HEK293 (cell line): ENCODE results near the gene KATNBL1.

Experiments used
- CTCF ChIA-PET: fragments of 350-600 bp; formaldehyde crosslinking; extraction: SDS; loops from one replicate; lab custom pipeline; 2021; ENCODE audit warnings: antibody characterized with exemption; lab: Yijun Ruan, JAX
- POLR2A ChIA-PET: fragments of 300-600 bp; formaldehyde crosslinking; extraction: SDS; loops from one replicate; lab custom pipeline; 2020; ENCODE audit warnings: antibody characterized with exemption, inconsistent platforms; lab: Yijun Ruan, JAX
- H3K27ac ChIP-seq: fragments of 200-500 bp; sonication (Bioruptor generic); 2 replicates; pipeline ENCODE4 v1.5.1; 2014; ENCODE audit warnings: low read depth, low read length, control low read depth, inconsistent platforms; ENCODE audit errors: extremely low read depth
- H3K36me3 ChIP-seq, 2 experiments: fragments of 200-500 bp in 1 of 2; sonication (Bioruptor generic) in 1 of 2; 1 replicate in 1 of 2; 2 replicates in 1 of 2; pipeline ENCODE4 v1.5.1; 2014 to 2017; ENCODE audit warnings: inconsistent platforms in 2 of 2, low read length in 2 of 2; ENCODE audit not compliant: control insufficient read depth in 2 of 2, insufficient read depth in 1 of 2
- H3K4me1 ChIP-seq: fragments of 200-500 bp; sonication (Bioruptor generic); 2 replicates; pipeline ENCODE4 v1.5.1; 2014; ENCODE audit warnings: mild to moderate bottlenecking, low read length, inconsistent platforms; ENCODE audit not compliant: control insufficient read depth, insufficient read depth
- H3K4me3 ChIP-seq: 2 replicates; pipeline ENCODE4 v1.5.1; 2011; ENCODE audit warnings: low read depth, mild to moderate bottlenecking, control low read depth, low read length, moderate library complexity
- H3K9me3 ChIP-seq: fragments of 200-500 bp; sonication (Bioruptor generic); 2 replicates; pipeline ENCODE4 v1.5.1; 2014; ENCODE audit warnings: low read depth, low read length, inconsistent platforms; ENCODE audit not compliant: control insufficient read depth, insufficient read depth
- OVOL3 ChIP-seq: fragments of 450-650 bp; formaldehyde crosslinking; IDR thresholded peaks from 2 replicates; pipeline ENCODE4 v1.5.1; 2016; ENCODE audit warnings: missing biosample characterization, missing genetic modification characterization
- PRDM1 ChIP-seq: fragments of 450-650 bp; formaldehyde crosslinking; IDR thresholded peaks from 2 replicates; pipeline ENCODE4; 2016; ENCODE audit warnings: missing biosample characterization, missing genetic modification characterization
- SP3 ChIP-seq: fragments of 450-650 bp; formaldehyde crosslinking; IDR thresholded peaks from 2 replicates; pipeline ENCODE4 v1.5.1; 2016; ENCODE audit warnings: missing biosample characterization, missing genetic modification characterization
- YY1 ChIP-seq: fragments of 450-650 bp; formaldehyde crosslinking; IDR thresholded peaks from 2 replicates; pipeline ENCODE4 v1.5.1; 2018; ENCODE audit warnings: missing biosample characterization, missing genetic modification characterization
- YY2 ChIP-seq: fragments of 450-650 bp; formaldehyde crosslinking; IDR thresholded peaks from 2 replicates; pipeline ENCODE4 v1.5.1; 2016; ENCODE audit warnings: missing biosample characterization, missing genetic modification characterization
- ZNF133 ChIP-seq: fragments of 450-650 bp; formaldehyde crosslinking; IDR thresholded peaks from 2 replicates; pipeline ENCODE4 v1.5.1; 2016; ENCODE audit warnings: missing biosample characterization, missing genetic modification characterization
- ZNF175 ChIP-seq: fragments of 450-650 bp; formaldehyde crosslinking; IDR thresholded peaks from 2 replicates; pipeline ENCODE4 v1.5.1; 2016; ENCODE audit warnings: missing biosample characterization, missing genetic modification characterization
- ZNF280D ChIP-seq: fragments of 450-650 bp; formaldehyde crosslinking; IDR thresholded peaks from 2 replicates; pipeline ENCODE4 v1.5.1; 2016; ENCODE audit warnings: missing biosample characterization, missing genetic modification characterization
- ZNF292 ChIP-seq: fragments of 450-650 bp; formaldehyde crosslinking; IDR thresholded peaks from 2 replicates; pipeline ENCODE4 v1.5.1; 2016; ENCODE audit warnings: low read depth, missing biosample characterization, missing genetic modification characterization, borderline replicate concordance
- ZNF426 ChIP-seq: fragments of 450-650 bp; formaldehyde crosslinking; IDR thresholded peaks from 2 replicates; pipeline ENCODE4 v1.5.1; 2017; ENCODE audit warnings: missing biosample characterization, missing genetic modification characterization, mild to moderate bottlenecking, inconsistent platforms, moderate library complexity
- ZNF473 ChIP-seq: fragments of 450-650 bp; formaldehyde crosslinking; IDR thresholded peaks from 2 replicates; pipeline ENCODE4 v1.5.1; 2017; ENCODE audit warnings: missing biosample characterization, missing genetic modification characterization
- ZNF501 ChIP-seq: fragments of 450-650 bp; formaldehyde crosslinking; IDR thresholded peaks from 2 replicates; pipeline ENCODE4 v1.5.1; 2016; ENCODE audit warnings: missing biosample characterization, missing genetic modification characterization
- ZNF561 ChIP-seq: fragments of 450-650 bp; IDR thresholded peaks from 2 replicates; pipeline ENCODE4 v1.5.1; 2018; ENCODE audit warnings: missing biosample characterization, missing genetic modification characterization, borderline replicate concordance
- ZNF571 ChIP-seq: fragments of 450-650 bp; formaldehyde crosslinking; IDR thresholded peaks from 2 replicates; pipeline ENCODE4 v1.5.0; 2017; ENCODE audit warnings: missing biosample characterization, missing genetic modification characterization
- ZNF777 ChIP-seq: fragments of 450-650 bp; formaldehyde crosslinking; IDR thresholded peaks from 2 replicates; pipeline ENCODE4 v1.5.1; 2017; ENCODE audit warnings: missing biosample characterization, missing genetic modification characterization, borderline replicate concordance
- ZNF792 ChIP-seq: fragments of 450-650 bp; formaldehyde crosslinking; IDR thresholded peaks from 2 replicates; pipeline ENCODE4 v1.5.1; 2016; ENCODE audit warnings: missing biosample characterization, missing genetic modification characterization
- ZSCAN16 ChIP-seq: fragments of 450-650 bp; formaldehyde crosslinking; IDR thresholded peaks from 2 replicates; pipeline ENCODE4 v1.5.1; 2016; ENCODE audit warnings: missing biosample characterization, missing genetic modification characterization
- ZSCAN4 ChIP-seq: fragments of 450-650 bp; formaldehyde crosslinking; IDR thresholded peaks from 2 replicates; pipeline ENCODE4 v1.5.1; 2017; ENCODE audit warnings: missing biosample characterization, missing genetic modification characterization
- TF ChIP-seq, protein P1 (sequence below): fragments of 450-650 bp; formaldehyde crosslinking; IDR thresholded peaks from 2 replicates; pipeline ENCODE4 v1.5.1; 2016; ENCODE audit warnings: missing biosample characterization, missing genetic modification characterization
- TF ChIP-seq, protein P2 (sequence below): fragments of 450-650 bp; formaldehyde crosslinking; IDR thresholded peaks from 2 replicates; pipeline ENCODE4 v1.5.1; 2016; ENCODE audit warnings: missing biosample characterization, missing genetic modification characterization

KATNBL1 gene

DNA sequence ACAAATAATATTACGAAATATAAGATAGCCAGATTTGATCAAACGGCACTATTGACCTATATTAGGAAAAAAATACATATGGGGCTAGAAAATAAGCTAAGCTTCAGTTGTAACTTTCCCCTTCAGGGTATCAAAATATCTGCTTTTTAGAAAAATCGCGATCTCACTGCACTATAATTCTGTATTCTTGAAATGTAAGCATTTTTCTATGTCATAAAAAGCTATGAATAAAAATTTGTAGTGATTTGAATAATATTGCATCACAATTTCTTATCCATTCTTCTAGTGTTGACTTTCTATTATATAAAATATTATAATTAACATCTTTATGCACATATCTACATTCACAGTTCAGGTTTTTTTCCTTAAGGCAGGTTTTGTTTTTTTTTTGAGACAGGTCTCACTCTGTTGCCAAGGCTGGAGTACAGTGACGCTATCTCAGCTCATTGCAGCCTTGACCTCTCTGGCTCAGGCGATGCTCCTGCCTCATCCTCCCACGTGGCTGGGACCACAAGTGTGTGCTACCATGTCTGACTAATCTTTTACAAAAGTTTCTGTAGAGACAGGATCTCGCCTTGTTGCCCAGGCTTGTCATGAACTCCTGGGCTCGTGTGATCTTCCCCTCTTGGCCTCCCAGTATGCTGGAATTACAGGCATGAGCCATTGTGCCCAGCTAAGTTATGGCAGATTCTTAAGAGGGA is 36.5 kb upstream of the KATNBL1 start:
- ChIA-PET POLR2A (no interaction called here), CTCF (interaction anchor here (0.6 kb wide), 1 partner anchor 88 kb away, joined by 3 read pairs; no protein-coding TSS in a partner anchor)
- no peaks in the 10 kb centered on the region for H3K9me3 ChIP-seq
- H3K27ac ChIP-seq = no peak overlapping the region
- no peaks in the 10 kb centered on the region for H3K4me1 ChIP-seq
- peaks cover 0 to 21% of the 10 kb centered on the region in 2 experiments; a peak in 1 of 3 replicates for H3K36me3 ChIP-seq
- no peak for TF ChIP-seq ZNF175 (tag by site-specific recombination)
- no peak overlapping the region for H3K4me3 ChIP-seq

DNA sequence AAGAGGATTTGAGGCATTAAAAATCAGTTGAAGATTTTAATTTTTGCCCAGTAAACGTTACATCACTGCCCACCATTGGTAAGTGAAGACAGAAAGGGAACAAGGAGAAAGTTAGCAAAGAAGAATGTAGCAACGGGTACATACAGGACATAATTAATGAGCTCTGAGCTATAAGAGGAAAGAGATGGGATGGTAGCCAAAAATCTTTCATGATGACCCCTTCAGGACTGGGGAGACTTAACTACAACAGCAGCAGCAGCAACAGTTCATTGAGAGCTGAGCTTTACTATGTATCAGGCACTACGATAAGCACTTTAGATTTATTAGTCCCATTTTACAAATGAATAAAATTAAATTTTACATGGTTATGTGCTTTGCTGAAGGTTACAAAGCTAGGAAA is 33.3 kb upstream of the KATNBL1 start:
- Histone ChIP-seq H3K36me3 (peaks cover 0 to 18% of the 10 kb centered on the region in 2 experiments; a peak in 1 of 3 replicates), H3K27ac (no peak overlapping the region), H3K9me3 (no peaks in the 10 kb centered on the region), H3K4me1 (no peaks in the 10 kb centered on the region), H3K4me3 (no peak overlapping the region)
- ChIA-PET POLR2A (no interaction called here), CTCF (interaction anchor here (1.2 kb wide), 1 partner anchor 10 kb away, joined by 5 read pairs; no protein-coding TSS in a partner anchor)
- TF ChIP-seq ZNF792 (tag by site-specific recombination) (no peak), YY2 (tag by site-specific recombination) (no peak), YY1 (no peak), OVOL3 (tag by site-specific recombination) (no peak), SP3 (tag by site-specific recombination) (no peak), ZNF561 (tag by site-specific recombination) (no peak), ZNF426 (tag by site-specific recombination) (no peak), ZNF777 (no peak), ZNF473 (tag by site-specific recombination) (no peak), PRDM1 (tag by site-specific recombination) (no peak), ZNF292 (tag by site-specific recombination) (no peak), ZNF501 (tag by site-specific recombination) (no peak), ZSCAN4 (tag by site-specific recombination) (no peak), ZNF280D (tag by site-specific recombination) (no peak), ZNF133 (no peak), ZSCAN16 (no peak), ZNF571 (tag by site-specific recombination) (no peak)
- TF ChIP-seq, protein P1, sequence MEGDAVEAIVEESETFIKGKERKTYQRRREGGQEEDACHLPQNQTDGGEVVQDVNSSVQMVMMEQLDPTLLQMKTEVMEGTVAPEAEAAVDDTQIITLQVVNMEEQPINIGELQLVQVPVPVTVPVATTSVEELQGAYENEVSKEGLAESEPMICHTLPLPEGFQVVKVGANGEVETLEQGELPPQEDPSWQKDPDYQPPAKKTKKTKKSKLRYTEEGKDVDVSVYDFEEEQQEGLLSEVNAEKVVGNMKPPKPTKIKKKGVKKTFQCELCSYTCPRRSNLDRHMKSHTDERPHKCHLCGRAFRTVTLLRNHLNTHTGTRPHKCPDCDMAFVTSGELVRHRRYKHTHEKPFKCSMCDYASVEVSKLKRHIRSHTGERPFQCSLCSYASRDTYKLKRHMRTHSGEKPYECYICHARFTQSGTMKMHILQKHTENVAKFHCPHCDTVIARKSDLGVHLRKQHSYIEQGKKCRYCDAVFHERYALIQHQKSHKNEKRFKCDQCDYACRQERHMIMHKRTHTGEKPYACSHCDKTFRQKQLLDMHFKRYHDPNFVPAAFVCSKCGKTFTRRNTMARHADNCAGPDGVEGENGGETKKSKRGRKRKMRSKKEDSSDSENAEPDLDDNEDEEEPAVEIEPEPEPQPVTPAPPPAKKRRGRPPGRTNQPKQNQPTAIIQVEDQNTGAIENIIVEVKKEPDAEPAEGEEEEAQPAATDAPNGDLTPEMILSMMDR = no peak
- TF ChIP-seq, protein P2, sequence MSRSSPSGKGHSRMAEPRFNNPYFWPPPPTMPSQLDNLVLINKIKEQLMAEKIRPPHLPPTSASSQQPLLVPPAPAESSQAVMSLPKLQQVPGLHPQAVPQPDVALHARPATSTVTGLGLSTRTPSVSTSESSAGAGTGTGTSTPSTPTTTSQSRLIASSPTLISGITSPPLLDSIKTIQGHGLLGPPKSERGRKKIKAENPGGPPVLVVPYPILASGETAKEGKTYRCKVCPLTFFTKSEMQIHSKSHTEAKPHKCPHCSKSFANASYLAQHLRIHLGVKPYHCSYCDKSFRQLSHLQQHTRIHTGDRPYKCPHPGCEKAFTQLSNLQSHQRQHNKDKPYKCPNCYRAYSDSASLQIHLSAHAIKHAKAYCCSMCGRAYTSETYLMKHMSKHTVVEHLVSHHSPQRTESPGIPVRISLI (tag by site-specific recombination) = no peak
